ENCODE data around the gene CYP17A1. TPM values are rescaled to one million over a fixed set of nuclear protein-coding genes. Genes with fewer than 3 reads are reported as not detected.

CYP17A1 gene
- polyA plus RNA-seq, 1 donor from 2014 or later, result not detected

DNA sequence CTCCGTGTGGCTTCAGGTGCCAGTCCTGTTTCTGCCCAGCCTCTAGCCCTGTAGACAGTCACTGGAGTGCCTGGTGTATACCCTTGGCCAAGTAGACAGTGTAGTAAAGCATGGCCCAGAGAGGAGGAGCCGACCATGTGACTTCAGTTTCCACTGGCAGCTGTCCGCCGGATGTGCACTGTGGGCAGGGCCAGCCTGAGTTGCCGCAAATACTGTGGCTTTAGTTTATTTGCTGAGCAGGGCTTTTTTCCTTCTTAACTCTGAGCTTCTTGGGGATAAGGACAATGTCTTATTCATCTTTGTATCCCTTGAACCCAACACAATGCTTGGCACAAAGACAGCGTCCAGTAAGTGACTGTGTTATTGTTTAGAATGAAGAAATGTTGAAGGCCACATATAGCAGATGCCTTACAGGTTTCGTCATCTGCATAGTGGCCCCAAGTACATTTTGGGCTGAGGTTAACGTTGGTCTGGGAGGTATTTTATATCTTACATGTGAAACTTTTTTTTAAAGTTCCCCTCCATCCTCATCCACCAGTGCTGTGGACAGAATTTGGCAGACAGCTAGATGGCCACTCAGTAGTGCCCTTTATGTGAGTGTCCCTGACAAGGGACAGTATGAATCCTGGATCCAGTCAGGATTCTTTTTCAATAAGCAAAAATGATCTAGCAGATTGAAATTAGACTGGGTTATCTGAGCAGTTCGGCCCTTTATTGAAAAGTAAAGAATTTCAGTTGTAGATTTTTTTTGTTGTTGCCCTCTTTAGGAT, 40.6 kb downstream of the CYP17A1 start:
- no peaks in the 10 kb centered on the region for H4K20me1 ChIP-seq (ENCODE audit: insufficient read depth)
- no peak overlapping the region for H2AFZ ChIP-seq (ENCODE audit: low read depth, low read length)
- no peaks in the 10 kb centered on the region for H3K27me3 ChIP-seq (ENCODE audit: insufficient read depth, low read depth, low read length)
- H3K9ac ChIP-seq (ENCODE audit: low read length), result no peak overlapping the region
- H3K9me2 ChIP-seq (ENCODE audit: insufficient read depth, low read length), result no peaks in the 10 kb centered on the region
- H3K4me3 ChIP-seq (ENCODE audit: low read length), result no peak overlapping the region
- H3K79me2 ChIP-seq (replicated peaks; ENCODE audit: insufficient read depth, low read length), result no peaks in the 10 kb centered on the region
- H3K36me3 ChIP-seq (ENCODE audit: insufficient read depth, low read length), result no peaks in the 10 kb centered on the region
- no peaks in the 10 kb centered on the region for H3K9me3 ChIP-seq (ENCODE audit: low read length)
- H3K4me2 ChIP-seq (ENCODE audit: low read length), result no peak overlapping the region
- no peaks in the 10 kb centered on the region for H3F3A ChIP-seq (ENCODE audit: insufficient read depth, low read length, poor library complexity, severe bottlenecking)
- no peak overlapping the region for H3K27ac ChIP-seq (ENCODE audit: low read length)
- TF ChIP-seq RAD21 (conservative IDR thresholded peaks at IDR 0.05) (no peak), SMC3 (conservative IDR thresholded peaks at IDR 0.05; ENCODE audit: poor library complexity) (no peak), MXI1 (conservative IDR thresholded peaks at IDR 0.05; ENCODE audit: poor library complexity, severe bottlenecking) (no peak), REST (IDR thresholded peaks at IDR 0.05; ENCODE audit: borderline replicate concordance) (no peak), POLR2AphosphoS5 (IDR thresholded peaks at IDR 0.05) (no peak), TAF1 (IDR thresholded peaks at IDR 0.05; ENCODE audit: low read depth) (no peak), EP300 (conservative IDR thresholded peaks at IDR 0.05; ENCODE audit: poor library complexity, severe bottlenecking) (no peak), EZH2 (IDR thresholded peaks at IDR 0.05; ENCODE audit: borderline replicate concordance, insufficient read depth, low read length, poor library complexity, severe bottlenecking) (no peak)
- TF ChIP-seq, protein P1, sequence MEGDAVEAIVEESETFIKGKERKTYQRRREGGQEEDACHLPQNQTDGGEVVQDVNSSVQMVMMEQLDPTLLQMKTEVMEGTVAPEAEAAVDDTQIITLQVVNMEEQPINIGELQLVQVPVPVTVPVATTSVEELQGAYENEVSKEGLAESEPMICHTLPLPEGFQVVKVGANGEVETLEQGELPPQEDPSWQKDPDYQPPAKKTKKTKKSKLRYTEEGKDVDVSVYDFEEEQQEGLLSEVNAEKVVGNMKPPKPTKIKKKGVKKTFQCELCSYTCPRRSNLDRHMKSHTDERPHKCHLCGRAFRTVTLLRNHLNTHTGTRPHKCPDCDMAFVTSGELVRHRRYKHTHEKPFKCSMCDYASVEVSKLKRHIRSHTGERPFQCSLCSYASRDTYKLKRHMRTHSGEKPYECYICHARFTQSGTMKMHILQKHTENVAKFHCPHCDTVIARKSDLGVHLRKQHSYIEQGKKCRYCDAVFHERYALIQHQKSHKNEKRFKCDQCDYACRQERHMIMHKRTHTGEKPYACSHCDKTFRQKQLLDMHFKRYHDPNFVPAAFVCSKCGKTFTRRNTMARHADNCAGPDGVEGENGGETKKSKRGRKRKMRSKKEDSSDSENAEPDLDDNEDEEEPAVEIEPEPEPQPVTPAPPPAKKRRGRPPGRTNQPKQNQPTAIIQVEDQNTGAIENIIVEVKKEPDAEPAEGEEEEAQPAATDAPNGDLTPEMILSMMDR (IDR thresholded peaks at IDR 0.05; ENCODE audit: poor library complexity, severe bottlenecking), result no peak

DNA sequence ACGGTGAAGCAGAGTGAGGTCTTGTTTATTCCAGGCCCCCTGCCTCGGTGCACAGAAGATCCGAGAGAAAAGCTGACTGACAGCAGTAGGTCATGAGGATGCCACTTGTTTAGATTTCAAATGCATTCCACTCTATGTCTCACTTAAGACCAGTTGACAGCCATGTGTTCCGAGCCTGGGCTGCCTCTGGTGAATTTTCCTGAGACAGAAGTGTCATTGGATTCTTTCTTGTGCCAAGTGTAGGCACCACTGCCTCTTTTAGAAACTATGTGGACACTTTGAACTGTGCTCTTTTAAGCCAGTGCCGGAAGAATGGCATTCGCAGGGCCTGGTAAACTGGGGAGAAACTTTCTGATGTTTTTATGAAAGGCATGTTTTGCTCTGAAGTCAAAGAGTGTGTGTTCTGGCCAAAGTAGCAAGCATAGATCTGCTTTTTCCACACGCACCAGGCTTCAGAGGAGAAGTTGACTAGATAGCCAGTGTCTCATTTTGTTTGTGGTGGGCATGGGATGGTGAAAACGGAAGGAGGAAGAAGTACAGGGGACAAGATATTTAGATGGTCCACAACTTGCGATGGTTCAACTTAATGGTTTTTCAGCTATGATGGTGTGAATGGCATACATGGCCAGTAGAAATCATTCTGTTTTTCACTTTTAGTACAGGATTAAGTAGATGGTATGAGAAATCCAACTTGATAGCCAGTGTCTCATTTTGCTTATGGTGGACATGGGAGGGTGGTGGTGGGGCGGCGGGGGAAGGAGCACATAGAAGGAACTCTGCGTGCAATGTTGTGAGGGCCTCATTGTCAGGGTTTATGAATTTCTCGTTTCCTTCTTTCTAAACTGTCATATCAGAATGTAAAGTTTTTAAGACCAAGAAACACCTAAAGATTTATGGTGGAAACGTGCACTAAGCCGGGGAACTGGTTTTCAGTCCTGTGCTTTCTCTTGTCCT, 41.5 kb downstream of the CYP17A1 start:
- no peaks in the 10 kb centered on the region for H4K20me1 ChIP-seq (ENCODE audit: insufficient read depth)

More for the DNA sequence above, 41.5 kb downstream of the CYP17A1 start:
- no peak overlapping the region for H3K9ac ChIP-seq (ENCODE audit: low read length)
- no peaks in the 10 kb centered on the region for H3F3A ChIP-seq (ENCODE audit: insufficient read depth, low read length, poor library complexity, severe bottlenecking)
- no peaks in the 10 kb centered on the region for H3K27me3 ChIP-seq (ENCODE audit: insufficient read depth, low read depth, low read length)
- H2AFZ ChIP-seq (ENCODE audit: low read depth, low read length), result no peak overlapping the region
- H3K4me2 ChIP-seq (ENCODE audit: low read length), result no peak overlapping the region
- H3K9me2 ChIP-seq (ENCODE audit: insufficient read depth, low read length), result no peaks in the 10 kb centered on the region
- H3K9me3 ChIP-seq (ENCODE audit: low read length), result no peaks in the 10 kb centered on the region
- no peak overlapping the region for H3K27ac ChIP-seq (ENCODE audit: low read length)
- no peaks in the 10 kb centered on the region for H3K79me2 ChIP-seq (replicated peaks; ENCODE audit: insufficient read depth, low read length)
- no peak overlapping the region for H3K4me3 ChIP-seq (ENCODE audit: low read length)
- no peaks in the 10 kb centered on the region for H3K36me3 ChIP-seq (ENCODE audit: insufficient read depth, low read length)
- TF ChIP-seq EZH2 (IDR thresholded peaks at IDR 0.05; ENCODE audit: borderline replicate concordance, insufficient read depth, low read length, poor library complexity, severe bottlenecking) (no peak), EP300 (conservative IDR thresholded peaks at IDR 0.05; ENCODE audit: poor library complexity, severe bottlenecking) (no peak), MXI1 (conservative IDR thresholded peaks at IDR 0.05; ENCODE audit: poor library complexity, severe bottlenecking) (no peak), RAD21 (conservative IDR thresholded peaks at IDR 0.05) (no peak), POLR2AphosphoS5 (IDR thresholded peaks at IDR 0.05) (no peak), TAF1 (IDR thresholded peaks at IDR 0.05; ENCODE audit: low read depth) (no peak), REST (IDR thresholded peaks at IDR 0.05; ENCODE audit: borderline replicate concordance) (no peak), SMC3 (conservative IDR thresholded peaks at IDR 0.05; ENCODE audit: poor library complexity) (no peak)
- TF ChIP-seq, protein P1 (IDR thresholded peaks at IDR 0.05; ENCODE audit: poor library complexity, severe bottlenecking), result no peak

Measured in neural cell (in vitro differentiated cells).